ENCODE data around the gene FOXO6. TPM values are rescaled to one million over a fixed set of nuclear protein-coding genes. Genes with fewer than 3 reads are reported as not detected.

The FOXO6 gene
- total and polyA plus RNA-seq, 2 of the 13 experiments (the other 11 are each of a cell fraction or from before 2014, with no cell fraction given) = 0.13 TPM; not detected in 1

DNA sequence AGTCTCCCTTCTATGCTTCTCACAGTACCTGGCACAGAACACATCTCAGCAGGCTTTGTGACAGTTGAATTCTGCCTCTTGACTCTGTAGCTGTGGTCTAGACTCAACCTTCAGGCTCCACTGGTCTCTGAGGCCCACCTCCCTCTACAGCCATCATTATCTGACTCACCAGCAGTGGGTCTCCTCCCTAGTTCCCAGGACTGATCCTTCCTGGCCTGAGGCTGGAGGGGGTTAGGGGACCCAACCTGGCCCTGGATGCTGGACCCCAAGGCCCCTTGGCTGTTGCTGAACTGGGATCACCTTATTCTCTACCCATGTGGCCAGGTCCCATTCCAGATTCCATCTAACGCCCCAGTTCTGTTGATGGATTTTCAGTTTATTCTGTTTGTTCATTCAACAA is 43.1 kb upstream of the FOXO6 start:
- H3K36me3 ChIP-seq (replicated peaks in 1 of 2; ENCODE audit: control insufficient read depth in 1 of 2, insufficient read depth in 2 of 2, low read length in 2 of 2) = no peaks in the 10 kb centered on the region
- no peaks in the 10 kb centered on the region for H3K9me3 ChIP-seq (ENCODE audit: low read length)
- H3K4me3 ChIP-seq (replicated peaks in 1 of 3; ENCODE audit: insufficient read depth in 1 of 3, low read depth in 2 of 3, low read length in 3 of 3) = no peak overlapping the region
- in situ Hi-C loops (cut with HindIII; ENCODE audit: extremely low pct_ligation_motif_present, low pct_unique_long_range_greater_than_20kb) (no loop called here), intact Hi-C loops (cut with micrococcal nuclease; ENCODE audit: unreplicated experiment) (no loop called here)
- ChIA-PET POLR2A (no interaction called here), CTCF (ENCODE audit: low intra/inter-chr PET ratio, low total read pairs) (no interaction called here)
- DNase-seq (ENCODE audit: low spot score) (no peak), FAIRE-seq (no peak), ATAC-seq (no peak)
- H2AFZ ChIP-seq (ENCODE audit: low read length) = no peak overlapping the region
- 42% methylated on average over 1 of the region's 1 CpG for WGBS (ENCODE audit: low lambda C conversion rate)
- no peaks in the 10 kb centered on the region for H4K20me1 ChIP-seq (ENCODE audit: insufficient read depth, low read length)
- peaks cover 12% of the 10 kb centered on the region for H3K4me1 ChIP-seq (ENCODE audit: insufficient read depth, low read length)
- no peak overlapping the region for H3K4me2 ChIP-seq (ENCODE audit: low read depth, low read length)
- H3K9ac ChIP-seq (ENCODE audit: insufficient read depth, low read depth, low read length) = no peak overlapping the region
- H3K79me2 ChIP-seq (ENCODE audit: insufficient read depth, low read length) = no peaks in the 10 kb centered on the region
- TF ChIP-seq ATF7 (IDR thresholded peaks at IDR 0.05) = no peak
- TF ChIP-seq ATF7 (CRISPR knock-in tag; IDR thresholded peaks at IDR 0.05) = no peak
- TF ChIP-seq, protein P1, sequence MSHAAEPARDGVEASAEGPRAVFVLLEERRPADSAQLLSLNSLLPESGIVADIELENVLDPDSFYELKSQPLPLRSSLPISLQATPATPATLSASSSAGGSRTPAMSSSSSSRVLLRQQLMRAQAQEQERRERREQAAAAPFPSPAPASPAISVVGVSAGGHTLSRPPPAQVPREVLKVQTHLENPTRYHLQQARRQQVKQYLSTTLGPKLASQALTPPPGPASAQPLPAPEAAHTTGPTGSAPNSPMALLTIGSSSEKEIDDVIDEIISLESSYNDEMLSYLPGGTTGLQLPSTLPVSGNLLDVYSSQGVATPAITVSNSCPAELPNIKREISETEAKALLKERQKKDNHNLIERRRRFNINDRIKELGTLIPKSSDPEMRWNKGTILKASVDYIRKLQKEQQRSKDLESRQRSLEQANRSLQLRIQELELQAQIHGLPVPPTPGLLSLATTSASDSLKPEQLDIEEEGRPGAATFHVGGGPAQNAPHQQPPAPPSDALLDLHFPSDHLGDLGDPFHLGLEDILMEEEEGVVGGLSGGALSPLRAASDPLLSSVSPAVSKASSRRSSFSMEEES (CRISPR knock-in tag; IDR thresholded peaks at IDR 0.05) = no peak
- TF ChIP-seq ZNF12 (CRISPR knock-in tag; IDR thresholded peaks at IDR 0.05) = no peak
- TF ChIP-seq ZKSCAN5 (CRISPR knock-in tag; IDR thresholded peaks at IDR 0.05) = no peak
- TF ChIP-seq ATRX (CRISPR knock-in tag; IDR thresholded peaks at IDR 0.05; ENCODE audit: borderline replicate concordance) = no peak
- TF ChIP-seq, protein P2, sequence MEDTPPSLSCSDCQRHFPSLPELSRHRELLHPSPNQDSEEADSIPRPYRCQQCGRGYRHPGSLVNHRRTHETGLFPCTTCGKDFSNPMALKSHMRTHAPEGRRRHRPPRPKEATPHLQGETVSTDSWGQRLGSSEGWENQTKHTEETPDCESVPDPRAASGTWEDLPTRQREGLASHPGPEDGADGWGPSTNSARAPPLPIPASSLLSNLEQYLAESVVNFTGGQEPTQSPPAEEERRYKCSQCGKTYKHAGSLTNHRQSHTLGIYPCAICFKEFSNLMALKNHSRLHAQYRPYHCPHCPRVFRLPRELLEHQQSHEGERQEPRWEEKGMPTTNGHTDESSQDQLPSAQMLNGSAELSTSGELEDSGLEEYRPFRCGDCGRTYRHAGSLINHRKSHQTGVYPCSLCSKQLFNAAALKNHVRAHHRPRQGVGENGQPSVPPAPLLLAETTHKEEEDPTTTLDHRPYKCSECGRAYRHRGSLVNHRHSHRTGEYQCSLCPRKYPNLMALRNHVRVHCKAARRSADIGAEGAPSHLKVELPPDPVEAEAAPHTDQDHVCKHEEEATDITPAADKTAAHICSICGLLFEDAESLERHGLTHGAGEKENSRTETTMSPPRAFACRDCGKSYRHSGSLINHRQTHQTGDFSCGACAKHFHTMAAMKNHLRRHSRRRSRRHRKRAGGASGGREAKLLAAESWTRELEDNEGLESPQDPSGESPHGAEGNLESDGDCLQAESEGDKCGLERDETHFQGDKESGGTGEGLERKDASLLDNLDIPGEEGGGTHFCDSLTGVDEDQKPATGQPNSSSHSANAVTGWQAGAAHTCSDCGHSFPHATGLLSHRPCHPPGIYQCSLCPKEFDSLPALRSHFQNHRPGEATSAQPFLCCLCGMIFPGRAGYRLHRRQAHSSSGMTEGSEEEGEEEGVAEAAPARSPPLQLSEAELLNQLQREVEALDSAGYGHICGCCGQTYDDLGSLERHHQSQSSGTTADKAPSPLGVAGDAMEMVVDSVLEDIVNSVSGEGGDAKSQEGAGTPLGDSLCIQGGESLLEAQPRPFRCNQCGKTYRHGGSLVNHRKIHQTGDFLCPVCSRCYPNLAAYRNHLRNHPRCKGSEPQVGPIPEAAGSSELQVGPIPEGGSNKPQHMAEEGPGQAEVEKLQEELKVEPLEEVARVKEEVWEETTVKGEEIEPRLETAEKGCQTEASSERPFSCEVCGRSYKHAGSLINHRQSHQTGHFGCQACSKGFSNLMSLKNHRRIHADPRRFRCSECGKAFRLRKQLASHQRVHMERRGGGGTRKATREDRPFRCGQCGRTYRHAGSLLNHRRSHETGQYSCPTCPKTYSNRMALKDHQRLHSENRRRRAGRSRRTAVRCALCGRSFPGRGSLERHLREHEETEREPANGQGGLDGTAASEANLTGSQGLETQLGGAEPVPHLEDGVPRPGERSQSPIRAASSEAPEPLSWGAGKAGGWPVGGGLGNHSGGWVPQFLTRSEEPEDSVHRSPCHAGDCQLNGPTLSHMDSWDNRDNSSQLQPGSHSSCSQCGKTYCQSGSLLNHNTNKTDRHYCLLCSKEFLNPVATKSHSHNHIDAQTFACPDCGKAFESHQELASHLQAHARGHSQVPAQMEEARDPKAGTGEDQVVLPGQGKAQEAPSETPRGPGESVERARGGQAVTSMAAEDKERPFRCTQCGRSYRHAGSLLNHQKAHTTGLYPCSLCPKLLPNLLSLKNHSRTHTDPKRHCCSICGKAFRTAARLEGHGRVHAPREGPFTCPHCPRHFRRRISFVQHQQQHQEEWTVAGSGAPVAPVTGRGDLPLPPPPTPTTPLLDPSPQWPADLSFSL (CRISPR knock-in tag; IDR thresholded peaks at IDR 0.05) = no peak
- TF ChIP-seq, protein P3, sequence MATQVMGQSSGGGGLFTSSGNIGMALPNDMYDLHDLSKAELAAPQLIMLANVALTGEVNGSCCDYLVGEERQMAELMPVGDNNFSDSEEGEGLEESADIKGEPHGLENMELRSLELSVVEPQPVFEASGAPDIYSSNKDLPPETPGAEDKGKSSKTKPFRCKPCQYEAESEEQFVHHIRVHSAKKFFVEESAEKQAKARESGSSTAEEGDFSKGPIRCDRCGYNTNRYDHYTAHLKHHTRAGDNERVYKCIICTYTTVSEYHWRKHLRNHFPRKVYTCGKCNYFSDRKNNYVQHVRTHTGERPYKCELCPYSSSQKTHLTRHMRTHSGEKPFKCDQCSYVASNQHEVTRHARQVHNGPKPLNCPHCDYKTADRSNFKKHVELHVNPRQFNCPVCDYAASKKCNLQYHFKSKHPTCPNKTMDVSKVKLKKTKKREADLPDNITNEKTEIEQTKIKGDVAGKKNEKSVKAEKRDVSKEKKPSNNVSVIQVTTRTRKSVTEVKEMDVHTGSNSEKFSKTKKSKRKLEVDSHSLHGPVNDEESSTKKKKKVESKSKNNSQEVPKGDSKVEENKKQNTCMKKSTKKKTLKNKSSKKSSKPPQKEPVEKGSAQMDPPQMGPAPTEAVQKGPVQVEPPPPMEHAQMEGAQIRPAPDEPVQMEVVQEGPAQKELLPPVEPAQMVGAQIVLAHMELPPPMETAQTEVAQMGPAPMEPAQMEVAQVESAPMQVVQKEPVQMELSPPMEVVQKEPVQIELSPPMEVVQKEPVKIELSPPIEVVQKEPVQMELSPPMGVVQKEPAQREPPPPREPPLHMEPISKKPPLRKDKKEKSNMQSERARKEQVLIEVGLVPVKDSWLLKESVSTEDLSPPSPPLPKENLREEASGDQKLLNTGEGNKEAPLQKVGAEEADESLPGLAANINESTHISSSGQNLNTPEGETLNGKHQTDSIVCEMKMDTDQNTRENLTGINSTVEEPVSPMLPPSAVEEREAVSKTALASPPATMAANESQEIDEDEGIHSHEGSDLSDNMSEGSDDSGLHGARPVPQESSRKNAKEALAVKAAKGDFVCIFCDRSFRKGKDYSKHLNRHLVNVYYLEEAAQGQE (IDR thresholded peaks at IDR 0.05; ENCODE audit: borderline replicate concordance in 1 of 2, low read depth in 1 of 2, low read length in 2 of 2) = no peak
- TF ChIP-seq SKI (IDR thresholded peaks at IDR 0.05; ENCODE audit: partially characterized antibody) = no peak
- TF ChIP-seq ZBTB7B (CRISPR knock-in tag; IDR thresholded peaks at IDR 0.05) = no peak
- TF ChIP-seq, protein P4, sequence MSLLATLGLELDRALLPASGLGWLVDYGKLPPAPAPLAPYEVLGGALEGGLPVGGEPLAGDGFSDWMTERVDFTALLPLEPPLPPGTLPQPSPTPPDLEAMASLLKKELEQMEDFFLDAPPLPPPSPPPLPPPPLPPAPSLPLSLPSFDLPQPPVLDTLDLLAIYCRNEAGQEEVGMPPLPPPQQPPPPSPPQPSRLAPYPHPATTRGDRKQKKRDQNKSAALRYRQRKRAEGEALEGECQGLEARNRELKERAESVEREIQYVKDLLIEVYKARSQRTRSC (CRISPR knock-in tag; IDR thresholded peaks at IDR 0.05; ENCODE audit: low read depth) = no peak
- TF ChIP-seq NFATC3 (CRISPR knock-in tag; IDR thresholded peaks at IDR 0.05) = no peak
- TF ChIP-seq KDM6A (CRISPR knock-in tag; IDR thresholded peaks at IDR 0.05; ENCODE audit: low read depth) = no peak
- no TSS peak for BruUV-seq (replicated peaks)
- H3K27ac ChIP-seq (ENCODE audit: extremely low read length, insufficient read depth, low read length) = no peak overlapping the region
- H3K27me3 ChIP-seq (ENCODE audit: control insufficient read depth in 1 of 2, insufficient read depth in 2 of 2, low read length in 2 of 2) = peaks cover 0 to 4% of the 10 kb centered on the region in 2 experiments; a peak in 2 of 5 replicates

All from HepG2 (cell line).